Mammary epithelial cell (primary cell): ENCODE results near the gene IPO8.

Experiments
- CTCF ChIP-seq, 2 donors: IDR thresholded peaks in 1 of 2; conservative IDR thresholded peaks in 1 of 2; 2 replicates each; pipeline ENCODE4 v1.5.1; 2011 to 2012; ENCODE audit warnings: inconsistent platforms in 2 of 2, low read length in 2 of 2, mild to moderate bottlenecking in 2 of 2, control low read depth in 1 of 2, low read depth in 1 of 2; ENCODE audit not compliant: insufficient read depth in 1 of 2; ENCODE audit errors: extremely low read depth in 1 of 2
- EZH2 ChIP-seq: IDR thresholded peaks from 2 replicates; pipeline ENCODE4 v1.6.1; 2012; ENCODE audit warnings: low read length, inconsistent platforms, borderline replicate concordance

- TF ChIP-seq CTCF (conservative IDR thresholded peaks at IDR 0.05 in 1 of 2, IDR thresholded peaks at IDR 0.05 in 1 of 2; ENCODE audit: extremely low read depth in 1 of 2, insufficient read depth in 1 of 2, low read depth in 1 of 2, low read length in 2 of 2) (no peak), EZH2 (no peak)
Measured at GRCh38 chr12:30726647-30727046, 31.0 kb upstream of the IPO8 start.
